ENCODE data around the gene STAT1. TPM values are rescaled to one million over a fixed set of nuclear protein-coding genes. Genes with fewer than 3 reads are reported as not detected.

STAT1 gene
- total RNA-seq (10 to 100 TPM; 45.9 to 73.2 (median 61.8) TPM), polyA plus RNA-seq (19.4 TPM)
- long read RNA-seq, donor 1, full-length matches to known transcripts = 82 of 135 reads
- long read RNA-seq, donor 1, partial matches to known transcripts = 47 of 135 reads
- long read RNA-seq, donor 1, other reads (novel, unspliced or antisense) = 6 of 135 reads
- long read RNA-seq, donor 2, full-length matches to known transcripts = 38 of 63 reads
- long read RNA-seq, donor 2, partial matches to known transcripts = 9 of 63 reads
- long read RNA-seq, donor 2, other reads (novel, unspliced or antisense) = 16 of 63 reads
- long read RNA-seq, donor 3, full-length matches to known transcripts = 424 of 651 reads
- long read RNA-seq, donor 3, partial matches to known transcripts = 179 of 651 reads
- long read RNA-seq, donor 3, other reads (novel, unspliced or antisense) = 48 of 651 reads
- long read RNA-seq, donor 4, full-length matches to known transcripts = 69 of 86 reads
- long read RNA-seq, donor 4, partial matches to known transcripts = 8 of 86 reads
- long read RNA-seq, donor 4, other reads (novel, unspliced or antisense) = 9 of 86 reads

DNA sequence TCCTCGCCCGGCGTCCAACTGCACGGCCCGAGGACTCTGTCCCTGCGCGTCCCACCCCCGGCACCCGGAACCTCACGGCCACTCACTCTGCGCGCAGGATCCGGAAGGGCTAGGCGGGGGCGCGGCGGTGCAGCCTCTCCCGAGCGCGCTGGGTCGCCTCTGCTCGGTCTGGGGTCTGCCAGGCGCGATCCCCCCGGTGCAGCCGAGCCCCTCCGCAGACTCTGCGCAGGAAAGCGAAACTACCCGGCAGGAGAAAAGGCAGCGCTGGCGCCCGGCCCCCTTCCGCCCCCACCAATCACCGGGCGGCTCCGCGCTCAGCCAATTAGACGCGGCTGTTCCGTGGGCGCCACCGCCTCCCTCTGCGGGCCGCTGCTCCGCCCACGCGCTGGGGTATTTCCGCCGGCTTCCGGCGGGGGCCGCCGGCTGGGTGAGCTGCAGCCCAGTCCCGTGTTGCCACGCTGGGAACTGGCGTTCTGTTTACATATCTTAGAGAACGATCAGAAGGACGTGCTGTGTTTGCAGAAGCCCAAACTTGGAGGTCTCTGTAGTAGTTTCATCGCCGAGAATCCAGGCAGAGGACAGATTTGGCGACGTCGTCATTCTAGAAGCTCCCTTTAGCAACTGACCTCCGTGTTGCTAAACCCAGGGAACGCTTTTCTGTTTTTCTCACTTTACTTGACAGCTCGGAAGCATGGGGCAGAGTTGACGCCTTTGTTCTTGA, at the start of gene STAT1:
STAT1 (minus strand) TSS at position 240 of the 721 bp plus-strand sequence. CDS start 4,168 bp downstream, outside the sequence.
- H3K4me1 ChIP-seq (ENCODE audit: control insufficient read depth, insufficient read depth, low read length) = peaks cover 6% of the 10 kb centered on the region
- WGBS = under 1% methylated on average over 68 of the region's 68 CpGs
- DNase-seq = peak; percentile 94 to 98 (median 97)
- intact Hi-C loops (cut with DNase I) = no loop called here
- peak; percentile 97 for ATAC-seq
- H3K27me3 ChIP-seq (ENCODE audit: control insufficient read depth, insufficient read depth) = no peaks in the 10 kb centered on the region
- H3K9me3 ChIP-seq (ENCODE audit: control insufficient read depth, low read length) = no peaks in the 10 kb centered on the region
- peak within 1 kb of the TSS; percentile 90 for H3K27ac ChIP-seq (ENCODE audit: low read length)
- peak within 1 kb of the TSS; percentile 83 for H3K4me3 ChIP-seq (ENCODE audit: low read length)

DNA sequence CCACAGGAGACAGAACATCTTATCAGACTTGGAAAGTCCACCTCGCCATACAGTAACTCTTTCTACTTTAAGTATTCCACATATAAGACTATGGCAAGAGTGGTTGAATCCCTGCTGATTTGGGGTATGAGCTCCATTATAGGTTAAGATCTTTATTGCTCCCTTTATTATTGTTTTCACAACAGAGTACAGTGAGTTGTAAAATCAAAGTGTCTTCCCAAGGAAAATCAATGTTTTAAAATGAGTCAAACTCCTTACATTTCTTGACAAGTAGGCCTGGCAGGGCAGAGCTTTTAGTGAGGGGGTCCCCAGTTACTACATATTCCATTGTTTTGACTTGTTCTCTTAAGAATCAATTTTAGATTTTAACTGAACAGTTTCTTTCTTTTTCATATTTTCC, 49.6 kb upstream of the STAT1 start:
- H3K27ac ChIP-seq (ENCODE audit: low read length) = no peak overlapping the region
- no peak overlapping the region for H3K4me3 ChIP-seq (ENCODE audit: low read length)
- WGBS = 77% methylated on average over 1 of the region's 1 CpG
- intact Hi-C loops (cut with DNase I) = no loop called here
- no peaks in the 10 kb centered on the region for H3K27me3 ChIP-seq (ENCODE audit: control insufficient read depth, insufficient read depth)
- DNase-seq (no peak), ATAC-seq (no peak)
- no peaks in the 10 kb centered on the region for H3K4me1 ChIP-seq (ENCODE audit: control insufficient read depth, insufficient read depth, low read length)
- no peaks in the 10 kb centered on the region for H3K9me3 ChIP-seq (ENCODE audit: control insufficient read depth, low read length)

- 92% methylated on average over 4 of the region's 4 CpGs for WGBS
These were observed 47.5 kb upstream of the STAT1 start for GRCh38 chr2:191061381-191061980.

DNA sequence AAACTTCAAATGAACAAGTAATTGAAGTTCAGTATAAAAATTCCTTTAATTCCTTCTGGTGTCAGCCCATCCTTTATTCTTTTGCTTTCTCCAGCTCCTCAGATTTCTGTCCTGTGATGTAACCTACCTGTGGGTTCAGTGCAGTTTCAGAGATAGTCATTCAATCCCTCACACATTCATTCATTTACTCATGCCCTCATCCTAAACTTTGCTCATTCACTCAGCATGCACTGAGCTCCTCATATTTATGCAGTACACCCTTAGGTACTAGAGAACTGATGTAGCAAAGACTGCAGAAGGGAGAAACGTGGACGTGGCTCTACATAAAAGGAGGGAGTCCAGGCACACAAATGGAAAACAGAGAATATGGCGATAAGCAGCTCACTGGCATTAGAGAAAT, 45.3 kb upstream of the STAT1 start:
- H3K27ac ChIP-seq (ENCODE audit: low read length) = no peak overlapping the region
- no peak overlapping the region for H3K4me3 ChIP-seq (ENCODE audit: low read length)
- 86% methylated on average over 3 of the region's 3 CpGs for WGBS
- intact Hi-C loops (cut with DNase I) = loop anchor here in 2 of 4 donors (10.0 kb wide), 2 partner anchors 445 to 465 kb away; no protein-coding TSS in a partner anchor
- DNase-seq (no peak), ATAC-seq (no peak)
- no peaks in the 10 kb centered on the region for H3K9me3 ChIP-seq (ENCODE audit: control insufficient read depth, low read length)
- H3K27me3 ChIP-seq (ENCODE audit: control insufficient read depth, insufficient read depth) = no peaks in the 10 kb centered on the region
- H3K4me1 ChIP-seq (ENCODE audit: control insufficient read depth, insufficient read depth, low read length) = no peaks in the 10 kb centered on the region

More at GRCh38 chr2:191061381-191061980, 47.5 kb upstream of the STAT1 start:
- no peak for DNase-seq
- Histone ChIP-seq H3K27me3 (ENCODE audit: control insufficient read depth, insufficient read depth) (no peaks in the 10 kb centered on the region), H3K27ac (ENCODE audit: low read length) (no peak overlapping the region), H3K9me3 (ENCODE audit: control insufficient read depth, low read length) (no peaks in the 10 kb centered on the region), H3K4me3 (ENCODE audit: low read length) (no peak overlapping the region), H3K4me1 (ENCODE audit: control insufficient read depth, insufficient read depth, low read length) (no peaks in the 10 kb centered on the region)
- intact Hi-C loops (cut with DNase I) = no loop called here
- no peak for ATAC-seq

DNA sequence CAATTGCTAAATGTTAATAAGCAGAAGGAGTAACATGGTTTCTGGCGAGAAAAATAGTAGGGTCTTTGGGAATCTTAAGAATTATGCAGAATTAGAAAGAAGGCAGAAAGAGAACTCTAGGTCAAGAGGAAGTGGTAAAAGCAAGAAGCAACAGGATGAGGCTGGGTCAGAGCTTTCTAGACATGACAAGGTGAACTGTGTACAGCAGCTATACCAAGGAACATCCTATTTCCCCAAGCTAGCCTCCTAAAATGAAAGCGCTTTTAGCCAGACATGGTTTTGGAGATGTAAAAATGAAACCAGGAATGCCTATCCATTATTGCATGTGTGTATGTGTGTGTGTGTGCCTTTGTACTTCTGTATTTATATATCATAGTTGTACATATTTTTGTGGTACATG, 42.3 kb upstream of the STAT1 start:
- DNase-seq (no peak), ATAC-seq (no peak)
- intact Hi-C loops (cut with DNase I) = loop anchor here in 2 of 4 donors (10.0 kb wide), 2 partner anchors 449 to 469 kb away; no protein-coding TSS in a partner anchor
- Histone ChIP-seq H3K9me3 (ENCODE audit: control insufficient read depth, low read length) (no peaks in the 10 kb centered on the region), H3K4me3 (ENCODE audit: low read length) (no peak overlapping the region), H3K27me3 (ENCODE audit: control insufficient read depth, insufficient read depth) (no peaks in the 10 kb centered on the region), H3K27ac (ENCODE audit: low read length) (no peak overlapping the region), H3K4me1 (ENCODE audit: control insufficient read depth, insufficient read depth, low read length) (no peaks in the 10 kb centered on the region)
- 88% methylated on average over 2 of the region's 2 CpGs for WGBS

DNA sequence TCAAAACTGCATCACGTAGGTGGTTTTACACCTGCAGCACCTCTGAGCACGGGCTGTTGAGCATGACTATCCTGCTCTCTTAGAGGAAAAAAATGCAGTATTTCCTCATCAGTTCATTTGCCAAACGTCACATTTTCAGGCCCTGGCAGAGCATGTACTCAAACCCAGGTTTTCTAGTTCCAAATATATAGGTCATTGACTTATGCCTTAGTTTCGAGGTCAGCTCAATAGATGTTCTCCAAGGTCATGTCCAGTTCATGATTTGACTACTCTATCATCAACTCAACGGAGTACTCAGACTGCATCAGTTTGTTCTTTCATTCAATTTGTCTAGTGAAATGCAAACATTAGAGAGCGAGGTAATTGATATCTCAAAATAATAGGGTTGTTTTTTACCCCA, 39.3 kb upstream of the STAT1 start:
- Histone ChIP-seq H3K27me3 (ENCODE audit: control insufficient read depth, insufficient read depth) (no peaks in the 10 kb centered on the region), H3K9me3 (ENCODE audit: control insufficient read depth, low read length) (no peaks in the 10 kb centered on the region), H3K27ac (ENCODE audit: low read length) (no peak overlapping the region), H3K4me1 (ENCODE audit: control insufficient read depth, insufficient read depth, low read length) (no peaks in the 10 kb centered on the region), H3K4me3 (ENCODE audit: low read length) (no peak overlapping the region)
- intact Hi-C loops (cut with DNase I) = loop anchor here (5.0 to 10.0 kb wide), 5 partner anchors 99 to 472 kb away; partner anchors contain the start of gene STAT4 (in 3 of the 4)
- DNase-seq (no peak), ATAC-seq (no peak)
- 80% methylated on average over 6 of the region's 6 CpGs for WGBS

GRCh38 chr2:191051825-191052778, 38.1 kb upstream of the STAT1 start:
- no peak for DNase-seq
- Histone ChIP-seq H3K9me3 (ENCODE audit: control insufficient read depth, low read length) (no peaks in the 10 kb centered on the region), H3K27me3 (ENCODE audit: control insufficient read depth, insufficient read depth) (no peaks in the 10 kb centered on the region), H3K27ac (ENCODE audit: low read length) (no peak overlapping the region), H3K4me3 (ENCODE audit: low read length) (no peak overlapping the region), H3K4me1 (ENCODE audit: control insufficient read depth, insufficient read depth, low read length) (no peaks in the 10 kb centered on the region)
- peak; percentile 44 to 49 for ATAC-seq
- 24% methylated on average over 10 of the region's 10 CpGs for WGBS
- intact Hi-C loops (cut with DNase I) = loop anchor here (5.0 to 10.0 kb wide), 5 partner anchors 100 to 473 kb away; partner anchors contain the start of gene STAT4 (in 3 of the 4)

DNA sequence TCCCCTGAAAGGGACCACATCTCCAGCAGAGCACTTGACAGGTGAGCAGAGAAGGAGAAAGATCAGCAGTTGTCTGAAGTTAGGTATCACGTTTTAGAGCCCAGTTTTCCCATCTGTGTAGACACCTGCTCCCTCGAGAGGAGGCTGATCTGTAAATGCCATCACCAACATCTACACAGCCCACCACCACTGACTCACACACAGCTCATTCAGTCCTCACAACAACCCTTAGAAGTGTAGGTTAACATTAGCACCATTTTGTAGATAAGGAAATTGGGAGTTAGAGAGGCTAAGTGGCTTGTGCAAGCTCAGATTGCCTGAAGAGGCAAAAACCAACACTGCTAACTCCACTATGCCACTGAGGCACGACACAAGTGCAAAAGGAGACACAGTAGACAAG, 37.2 kb upstream of the STAT1 start:
- ATAC-seq (peak in 1 of 2 donors; percentile 27), DNase-seq (no peak)
- Histone ChIP-seq H3K27me3 (ENCODE audit: control insufficient read depth, insufficient read depth) (no peaks in the 10 kb centered on the region), H3K4me3 (ENCODE audit: low read length) (no peak overlapping the region), H3K9me3 (ENCODE audit: control insufficient read depth, low read length) (no peaks in the 10 kb centered on the region), H3K27ac (ENCODE audit: low read length) (no peak overlapping the region), H3K4me1 (ENCODE audit: control insufficient read depth, insufficient read depth, low read length) (no peaks in the 10 kb centered on the region)
- intact Hi-C loops (cut with DNase I) = loop anchor here (5.0 to 10.0 kb wide), 5 partner anchors 101 to 474 kb away; partner anchors contain the start of gene STAT4 (in 3 of the 4)
- WGBS = 77% methylated on average over 3 of the region's 3 CpGs

- WGBS = 56% methylated on average over 1 of the region's 1 CpG
- H3K4me1 ChIP-seq (ENCODE audit: control insufficient read depth, insufficient read depth, low read length) = no peaks in the 10 kb centered on the region
- no peaks in the 10 kb centered on the region for H3K9me3 ChIP-seq (ENCODE audit: control insufficient read depth, low read length)
- H3K27ac ChIP-seq (ENCODE audit: low read length) = no peak overlapping the region
- peak; percentile 22 to 40 for ATAC-seq
- no peak overlapping the region for H3K4me3 ChIP-seq (ENCODE audit: low read length)
- no peak for DNase-seq
- intact Hi-C loops (cut with DNase I) = loop anchor here (5.0 to 10.0 kb wide), 5 partner anchors 102 to 474 kb away; partner anchors contain the start of gene STAT4 (in 3 of the 4)
- H3K27me3 ChIP-seq (ENCODE audit: control insufficient read depth, insufficient read depth) = no peaks in the 10 kb centered on the region
These were observed 36.6 kb upstream of the STAT1 start for GRCh38 chr2:191050640-191050987.

All from right cardiac atrium (tissue), 5 donors.